GM12872 (cell line): ENCODE data around the gene GMCL1.

ENCODE experiments used
- TF ChIP-seq, protein P1 (sequence below): IDR thresholded peaks from 3 replicates; pipeline ENCODE4 v1.5.1; 2011; ENCODE audit warnings: low read depth, mild to moderate bottlenecking, low read length, moderate library complexity; ENCODE audit not compliant: insufficient read depth

The GMCL1 gene

GRCh38 chr2:69831354-69831905 lies 2.0 kb downstream of the GMCL1 start:
- TF ChIP-seq, protein P1, sequence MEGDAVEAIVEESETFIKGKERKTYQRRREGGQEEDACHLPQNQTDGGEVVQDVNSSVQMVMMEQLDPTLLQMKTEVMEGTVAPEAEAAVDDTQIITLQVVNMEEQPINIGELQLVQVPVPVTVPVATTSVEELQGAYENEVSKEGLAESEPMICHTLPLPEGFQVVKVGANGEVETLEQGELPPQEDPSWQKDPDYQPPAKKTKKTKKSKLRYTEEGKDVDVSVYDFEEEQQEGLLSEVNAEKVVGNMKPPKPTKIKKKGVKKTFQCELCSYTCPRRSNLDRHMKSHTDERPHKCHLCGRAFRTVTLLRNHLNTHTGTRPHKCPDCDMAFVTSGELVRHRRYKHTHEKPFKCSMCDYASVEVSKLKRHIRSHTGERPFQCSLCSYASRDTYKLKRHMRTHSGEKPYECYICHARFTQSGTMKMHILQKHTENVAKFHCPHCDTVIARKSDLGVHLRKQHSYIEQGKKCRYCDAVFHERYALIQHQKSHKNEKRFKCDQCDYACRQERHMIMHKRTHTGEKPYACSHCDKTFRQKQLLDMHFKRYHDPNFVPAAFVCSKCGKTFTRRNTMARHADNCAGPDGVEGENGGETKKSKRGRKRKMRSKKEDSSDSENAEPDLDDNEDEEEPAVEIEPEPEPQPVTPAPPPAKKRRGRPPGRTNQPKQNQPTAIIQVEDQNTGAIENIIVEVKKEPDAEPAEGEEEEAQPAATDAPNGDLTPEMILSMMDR: no peak

DNA sequence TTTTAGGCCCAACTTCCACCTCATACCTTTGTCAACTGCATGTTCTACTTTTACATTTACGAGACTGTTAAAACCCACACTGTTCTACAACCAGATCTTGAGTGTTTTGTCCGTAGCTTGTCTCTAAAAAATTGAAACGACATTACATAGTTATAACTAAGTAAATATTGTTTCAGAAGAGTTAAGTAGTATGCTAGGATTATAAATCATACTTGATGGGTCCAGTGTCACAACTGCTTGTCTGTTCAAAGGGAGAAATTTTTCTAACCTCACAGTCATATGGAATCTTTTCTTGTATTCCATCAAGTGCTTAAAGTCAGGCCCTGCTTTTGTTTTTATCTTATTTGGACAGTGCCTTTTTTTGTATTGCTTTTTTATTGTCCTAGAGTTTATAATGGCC lies 4.3 kb downstream of the GMCL1 start:
- TF ChIP-seq, protein P1: no peak

DNA sequence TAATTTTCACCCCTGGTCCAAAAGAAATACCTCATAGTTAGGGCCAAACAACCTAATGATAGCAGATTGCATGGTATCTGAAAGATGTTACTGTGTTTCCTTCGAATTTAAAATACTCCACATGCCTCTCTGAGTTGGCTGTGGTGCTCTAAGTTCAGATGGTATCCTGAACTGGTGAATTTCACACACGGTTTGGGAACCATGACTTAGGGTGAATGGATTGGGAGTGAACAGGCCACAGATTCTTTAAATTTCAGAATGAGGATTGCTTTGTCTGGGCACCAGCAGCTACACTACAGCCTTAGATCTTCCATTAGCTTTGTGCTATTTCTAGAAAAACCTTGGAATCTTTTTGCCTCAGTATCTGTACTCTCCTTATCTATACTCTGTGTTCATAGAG lies 6.2 kb downstream of the GMCL1 start:
- TF ChIP-seq, protein P1: no peak

DNA sequence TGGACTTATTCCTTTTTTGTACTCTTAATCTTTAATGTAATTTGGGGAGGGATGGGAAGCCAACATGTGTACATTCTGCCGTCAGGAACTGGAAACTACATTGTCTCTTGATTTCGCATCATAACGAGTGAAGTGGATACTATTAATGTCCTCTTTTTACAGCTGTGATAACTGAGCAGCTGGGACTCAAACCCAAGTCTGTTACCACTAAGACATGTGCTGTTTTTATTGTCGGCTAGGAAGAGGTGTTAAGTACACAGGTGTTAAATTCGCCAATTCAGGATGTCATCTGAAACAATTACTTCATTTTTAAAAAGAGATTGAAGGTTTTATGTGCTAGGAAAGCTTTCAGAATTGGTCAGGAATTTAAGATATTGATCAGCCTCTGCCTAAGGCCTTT lies 6.9 kb downstream of the GMCL1 start:
- TF ChIP-seq, protein P1: no peak

DNA sequence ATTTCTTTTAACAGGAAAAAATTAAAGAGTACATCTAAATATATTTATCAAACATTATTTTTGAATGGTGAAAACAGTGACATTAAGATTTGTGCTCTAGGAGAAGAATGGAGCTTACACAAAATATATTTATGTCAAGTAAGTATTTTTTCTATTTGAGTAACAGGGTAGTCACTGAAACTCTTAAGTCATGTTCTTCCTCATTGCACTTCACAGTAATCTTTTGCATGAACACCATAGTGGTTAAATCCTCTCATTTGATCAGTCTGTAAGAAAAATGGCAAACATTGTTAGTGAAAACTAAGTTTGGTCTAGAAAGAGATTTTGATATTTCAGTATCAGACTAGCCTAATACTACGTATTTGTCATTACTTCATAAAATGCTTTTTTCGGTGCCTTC lies 8.1 kb downstream of the GMCL1 start:
- TF ChIP-seq, protein P1: no peak

DNA sequence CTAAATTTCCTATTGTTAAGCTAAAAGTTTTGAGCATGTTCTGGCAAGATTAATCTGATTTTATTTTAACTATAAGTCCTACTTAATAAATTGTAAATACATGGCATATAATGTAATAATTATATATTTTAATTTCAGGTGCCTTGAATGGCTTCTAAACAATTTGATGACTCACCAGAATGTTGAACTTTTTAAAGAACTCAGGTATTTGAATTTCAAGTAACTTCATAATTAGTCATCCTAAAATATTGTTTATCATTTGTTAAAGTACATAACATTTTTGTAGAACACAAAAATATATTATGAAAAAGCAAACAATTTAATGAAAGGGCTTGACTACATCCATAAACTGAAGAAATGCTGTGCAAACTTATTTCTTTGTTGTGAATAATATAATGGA lies 14.5 kb downstream of the GMCL1 start:
- TF ChIP-seq, protein P1: no peak

DNA sequence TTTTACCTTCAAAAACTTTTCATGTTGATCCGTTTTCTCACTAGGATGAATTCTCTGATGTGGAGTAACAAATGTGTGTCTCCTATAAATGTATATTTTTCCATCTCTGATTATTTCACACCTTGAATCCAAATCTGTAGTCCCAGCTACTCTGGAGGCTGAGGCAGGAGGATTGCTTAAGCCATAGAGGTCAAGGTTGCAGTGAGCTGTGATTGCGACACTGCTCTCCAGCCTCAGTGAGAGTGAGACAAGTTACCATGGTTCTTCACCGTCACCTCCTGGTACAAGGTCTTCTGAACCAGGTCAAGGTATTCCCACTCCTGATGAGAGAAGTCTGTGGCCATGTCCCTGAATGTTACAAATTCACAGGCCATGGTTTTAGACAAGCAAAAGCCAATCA lies 15.1 kb downstream of the GMCL1 start:
- TF ChIP-seq, protein P1: no peak
